ENCODE results near the gene TLE2.
A peak's percentile ranks its signal among the peaks of the same experiment; 100 is the strongest.
"Not testable (repeated sequence)": the region's sequence is repeated elsewhere in the genome, so short reads cannot be mapped to it uniquely, and the experiment has no call there.

The TLE2 gene

GRCh38 chr19:3012059-3012458 is 17.0 kb downstream of the TLE2 start:
- DNase-seq, result not testable (repeated sequence)

DNA sequence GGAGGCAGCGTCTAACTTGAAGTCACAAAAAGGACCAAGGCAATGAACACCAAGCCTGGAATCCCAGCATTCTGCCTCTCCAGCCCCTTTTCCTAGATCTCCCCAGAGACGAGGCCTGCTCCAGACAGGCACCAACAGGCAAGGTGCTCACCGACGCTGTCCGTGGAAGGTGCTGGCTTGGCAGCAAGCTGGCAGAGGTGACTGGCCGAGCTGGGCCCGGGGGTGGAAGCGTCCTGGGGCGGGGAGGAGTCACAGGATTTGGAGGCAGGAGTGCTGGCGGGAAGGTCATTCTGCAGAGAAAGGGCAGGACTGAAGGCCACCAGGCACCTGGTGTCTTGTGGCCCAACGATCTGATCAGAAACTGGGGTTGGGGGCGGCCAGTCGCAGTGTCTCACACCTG is 18.2 kb downstream of the TLE2 start:
- DNase-seq, result no peak

DNA sequence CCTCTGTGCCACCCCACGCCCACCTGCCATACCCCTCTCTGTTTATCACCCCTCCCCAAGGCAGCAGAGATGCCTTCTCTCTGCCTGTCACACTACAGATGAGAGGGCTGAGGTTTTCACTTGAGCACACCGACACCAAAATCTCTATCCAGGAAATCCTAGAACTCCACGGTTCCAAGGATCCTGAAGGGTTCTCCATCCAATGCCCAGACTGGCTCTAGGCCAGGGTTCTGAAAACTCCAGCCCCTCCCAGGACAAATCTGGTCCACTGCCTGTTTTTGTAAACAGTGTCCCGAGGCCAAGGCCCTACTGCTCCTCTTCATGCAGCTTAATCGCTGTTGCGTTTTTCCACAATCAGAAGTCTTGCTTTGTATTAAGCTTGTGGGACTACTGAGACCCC is 20.1 kb downstream of the TLE2 start:
- DNase-seq, result no peak

- no peak for DNase-seq
These were observed 21.1 kb downstream of the TLE2 start for GRCh38 chr19:3007975-3008374.

DNA sequence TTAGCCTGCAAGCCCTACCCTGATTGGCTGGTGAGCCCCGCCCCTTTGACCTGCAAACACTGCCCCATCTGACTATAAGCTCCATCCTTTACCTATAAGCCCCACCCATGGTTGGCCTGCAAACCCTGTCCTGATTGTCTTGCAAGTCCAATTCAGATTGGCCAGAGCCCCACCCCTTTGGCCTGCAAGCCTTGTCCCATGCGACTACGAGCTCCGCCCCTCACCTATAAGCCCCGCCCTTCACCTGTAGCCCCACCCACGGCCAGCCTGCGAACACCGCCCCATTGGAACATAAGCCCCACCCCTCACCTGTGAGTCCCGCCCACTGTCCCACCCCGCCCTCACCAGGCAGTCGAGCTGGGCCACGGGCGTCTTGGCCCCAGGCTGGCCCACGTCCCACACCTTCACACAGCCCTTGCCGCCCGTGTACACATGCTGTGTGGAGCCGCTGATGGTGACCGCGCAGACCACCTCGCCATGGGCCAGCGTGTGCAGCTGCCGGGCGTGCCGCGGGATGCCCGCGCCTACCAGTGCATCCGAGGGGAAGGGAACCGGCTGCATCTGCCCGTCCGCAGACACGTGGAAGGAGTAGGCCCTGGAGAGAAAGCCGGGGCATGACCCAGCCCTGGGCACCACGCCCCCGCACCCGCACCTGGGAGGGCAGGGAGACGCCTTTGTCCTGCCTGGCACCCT is 22.9 kb downstream of the TLE2 start:
- no peak for DNase-seq

DNA sequence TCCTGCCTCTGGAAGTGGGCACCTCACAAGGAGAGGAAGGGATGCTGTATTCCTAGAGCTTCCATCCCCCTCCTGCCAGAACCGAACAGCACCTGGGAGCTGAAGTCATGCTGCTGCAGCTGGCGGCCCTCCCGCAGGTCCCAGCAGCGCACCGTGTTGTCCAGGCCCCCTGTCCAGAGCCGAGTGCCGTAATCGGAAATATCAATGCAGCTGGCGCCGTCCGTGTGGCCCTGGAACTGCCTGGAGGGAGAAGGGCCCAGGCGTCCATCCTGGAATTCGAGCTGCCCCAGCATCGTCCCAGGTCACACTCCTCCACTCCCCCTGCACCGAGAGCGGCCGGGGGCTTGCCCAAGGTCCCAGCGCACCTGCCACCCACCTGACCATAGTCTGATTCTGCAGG is 23.7 kb downstream of the TLE2 start:
- DNase-seq, result no peak

GRCh38 chr19:3004522-3004921 is 24.6 kb downstream of the TLE2 start:
- no peak for DNase-seq

DNA sequence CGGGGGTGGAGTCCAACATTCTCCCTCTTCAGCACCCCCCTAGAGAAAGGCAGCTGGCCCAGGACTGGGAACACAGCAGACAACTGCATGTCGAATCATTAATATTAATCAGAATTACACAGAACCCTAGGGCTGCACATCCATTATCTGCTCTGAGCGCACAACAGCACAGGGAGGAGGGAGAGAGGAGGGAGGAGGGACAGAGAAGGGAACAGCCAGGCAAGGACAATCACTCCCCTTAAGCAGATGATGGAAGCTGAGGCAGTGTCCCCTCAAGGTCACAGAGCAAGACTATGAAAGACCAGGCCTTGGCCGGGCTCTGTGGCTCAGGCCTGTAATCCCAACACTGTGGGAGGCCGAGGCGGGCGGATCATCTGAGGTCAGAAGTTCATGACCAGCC is 26.0 kb downstream of the TLE2 start:
- no peak for DNase-seq

DNA sequence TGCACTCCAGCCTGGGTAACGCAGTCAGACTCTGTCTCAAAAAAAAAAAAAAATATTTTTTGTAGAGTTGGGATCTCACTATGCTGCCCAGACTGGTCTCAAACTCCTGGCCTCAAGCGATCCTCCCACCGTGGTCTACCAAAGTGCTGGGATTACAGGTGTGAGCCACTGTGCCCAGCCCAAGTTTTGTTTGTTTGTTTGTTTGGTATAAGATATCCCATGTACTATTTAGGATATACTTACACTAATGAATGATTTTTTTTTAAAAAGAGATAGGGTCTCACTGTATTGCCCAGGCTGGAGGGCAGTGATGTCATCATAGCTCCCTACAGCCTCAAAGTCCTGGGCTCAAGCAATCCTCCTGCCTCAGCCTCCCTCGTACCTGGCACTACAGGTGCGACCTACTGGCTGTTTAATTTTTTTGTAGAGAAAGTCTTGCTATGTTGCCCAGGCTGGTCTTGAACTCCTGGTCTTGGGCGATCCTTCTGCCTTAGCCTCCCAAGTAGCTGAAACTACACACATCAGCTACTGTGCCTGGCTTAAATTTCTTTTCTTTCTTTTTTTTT is 27.8 kb downstream of the TLE2 start:
- DNase-seq, result no peak

DNA sequence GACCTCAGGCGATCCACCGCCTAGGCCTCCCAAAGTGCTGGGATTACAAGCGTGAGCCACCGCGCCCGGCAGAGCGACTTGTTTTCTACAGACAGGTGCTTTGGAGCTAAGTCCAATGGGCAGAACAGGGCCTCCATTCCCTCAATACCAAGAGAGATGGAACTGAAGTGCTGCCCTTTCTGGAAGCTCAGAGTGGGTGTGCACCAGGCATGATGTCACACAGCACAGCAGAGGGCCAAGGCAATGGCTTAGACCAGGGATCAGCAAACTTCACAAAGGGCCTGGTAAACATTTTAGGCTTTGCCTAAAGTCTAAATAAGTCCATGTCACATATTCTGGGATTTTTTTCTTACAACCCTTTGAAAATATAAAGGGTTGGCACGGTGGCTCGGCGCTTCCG is 30.4 kb downstream of the TLE2 start:
- no peak for DNase-seq

- no peak for DNase-seq
These were observed 31.4 kb downstream of the TLE2 start for GRCh38 chr19:2997720-2998119.

- DNase-seq, result no peak
These were observed 34.4 kb downstream of the TLE2 start for GRCh38 chr19:2994588-2995131.

DNA sequence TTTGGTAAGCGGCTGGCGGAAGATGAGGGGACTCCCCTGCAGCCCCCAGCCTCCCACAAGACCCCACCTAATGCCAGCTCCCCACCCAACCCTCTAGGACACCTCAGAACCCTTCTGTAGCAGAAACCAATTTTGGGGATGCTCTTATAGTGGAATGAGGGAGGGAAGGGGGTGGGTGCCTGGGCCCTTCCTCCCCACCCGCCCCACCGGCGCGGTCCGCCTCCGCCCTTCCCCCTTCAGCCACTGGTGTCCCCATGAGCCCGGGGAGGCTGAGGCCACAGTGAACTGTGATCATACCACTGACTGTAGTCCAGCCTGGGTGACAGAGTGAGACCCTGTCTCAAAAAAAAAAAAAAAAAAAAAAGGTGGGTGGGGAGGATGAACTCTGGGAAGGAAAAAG is 35.5 kb downstream of the TLE2 start:
- no peak for DNase-seq

DNA sequence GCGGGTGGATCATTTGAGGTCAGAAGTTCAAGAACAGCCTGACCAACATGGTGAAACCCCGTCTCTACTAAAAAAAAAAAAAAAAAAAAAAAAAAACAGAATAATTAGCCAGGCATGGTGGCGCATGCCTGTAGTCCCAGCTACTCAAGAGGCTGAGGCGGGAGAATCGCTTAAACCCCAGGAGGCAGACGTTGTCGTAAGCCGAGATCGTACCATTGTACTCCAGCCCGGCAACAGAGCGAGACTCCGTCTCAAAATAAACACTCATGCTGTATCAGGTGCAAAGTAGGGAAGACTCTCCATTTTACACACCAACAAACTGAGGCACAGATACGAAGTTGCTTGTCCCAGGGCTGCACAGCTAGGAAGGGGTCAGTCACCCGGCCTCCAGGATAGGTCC is 36.1 kb downstream of the TLE2 start:
- no peak for DNase-seq

DNA sequence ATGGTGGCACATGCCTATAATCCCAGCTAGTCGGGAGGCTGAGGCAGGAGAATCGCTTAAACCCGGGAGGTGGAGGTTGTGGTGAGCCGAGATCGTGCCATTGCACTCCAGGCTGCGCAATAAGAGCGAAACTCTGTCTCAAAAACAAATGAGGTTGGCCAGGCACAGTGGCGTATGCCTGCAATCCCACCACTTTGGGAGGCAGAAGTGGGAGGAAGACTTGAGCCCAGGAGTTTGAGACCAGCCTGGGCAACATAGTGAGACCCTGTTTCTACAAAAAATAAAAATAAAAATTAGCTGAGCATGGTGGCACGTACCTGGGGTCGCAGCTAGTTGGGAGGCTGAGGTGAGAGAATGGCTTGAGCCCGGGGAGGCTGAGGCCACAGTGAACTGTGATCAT is 36.7 kb downstream of the TLE2 start:
- DNase-seq, result not testable (repeated sequence)

DNA sequence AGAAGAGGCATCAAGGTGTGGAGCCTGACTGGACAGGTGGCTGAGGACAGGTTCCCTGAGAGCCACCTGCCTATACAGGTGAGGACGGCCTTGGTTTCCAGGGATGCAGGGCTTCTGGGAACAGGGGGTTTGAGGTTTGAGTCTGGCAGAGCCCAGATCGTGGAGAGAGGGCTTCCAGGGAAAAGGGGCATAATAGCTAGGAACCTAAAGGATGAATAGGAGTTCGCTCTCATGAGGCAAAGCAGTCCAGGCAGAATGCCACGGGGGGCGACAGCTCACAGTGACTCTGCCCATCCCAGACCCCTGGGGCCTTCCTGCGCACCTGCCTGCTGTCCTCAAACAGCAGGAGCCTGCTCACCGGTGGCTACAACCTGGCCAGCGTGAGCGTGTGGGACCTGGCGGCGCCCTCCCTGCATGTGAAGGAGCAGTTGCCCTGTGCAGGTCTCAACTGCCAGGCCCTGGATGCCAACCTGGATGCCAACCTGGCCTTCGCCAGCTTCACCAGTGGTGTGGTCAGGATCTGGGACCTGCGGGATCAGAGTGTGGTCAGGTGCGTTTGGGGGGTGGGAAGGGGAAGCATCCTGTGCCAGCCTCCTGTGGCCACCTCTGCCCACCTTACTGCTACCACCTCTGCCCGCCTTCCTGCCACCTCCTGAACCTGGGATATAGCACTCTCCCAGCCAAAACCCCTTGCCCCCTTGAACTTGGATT is 39.7 kb downstream of the TLE2 start:
- no peak for DNase-seq

DNA sequence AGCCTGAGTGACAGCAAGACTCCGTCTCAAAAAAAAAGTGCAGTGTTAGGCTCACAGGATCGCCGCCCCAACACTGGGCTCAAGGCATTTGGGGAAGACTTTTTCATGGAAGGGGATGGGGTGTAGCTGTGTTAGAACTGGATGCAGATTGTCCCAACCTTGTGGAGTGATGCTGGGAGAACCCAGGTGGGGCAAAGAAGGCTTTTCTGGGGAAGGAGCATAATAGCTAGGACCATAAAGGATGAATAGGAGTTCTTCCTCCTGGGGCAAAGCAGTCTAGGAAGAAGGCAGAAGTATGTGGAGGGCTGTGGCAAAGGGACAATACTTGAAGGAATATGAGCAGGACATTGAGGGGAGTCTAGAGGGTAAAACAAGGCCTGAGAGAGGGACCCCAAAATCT is 40.5 kb downstream of the TLE2 start:
- no peak for DNase-seq

DNA sequence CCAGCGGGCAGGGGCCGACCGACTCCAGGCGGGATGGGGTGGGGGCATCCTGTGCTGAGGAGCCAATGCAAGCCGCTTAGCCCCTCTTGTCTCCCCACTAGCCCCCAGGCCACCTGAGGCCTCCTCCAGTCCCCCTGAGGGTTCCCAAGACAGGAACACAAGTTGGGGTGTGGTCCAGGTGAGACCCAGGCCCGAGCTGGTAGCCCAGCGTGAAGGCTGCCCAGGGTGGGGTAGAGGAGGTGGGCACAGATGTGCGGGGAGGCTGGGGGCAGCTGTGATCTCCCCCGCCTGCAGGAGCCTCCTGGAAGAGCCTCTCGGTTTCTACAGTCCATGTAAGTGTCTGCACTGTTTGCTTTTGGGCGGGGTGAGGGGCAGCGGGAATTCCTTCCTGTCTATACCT is 41.3 kb downstream of the TLE2 start:
- DNase-seq, result no peak

GRCh38 chr19:2986951-2987524 is 42.0 kb downstream of the TLE2 start:
- DNase-seq, result no peak

DNA sequence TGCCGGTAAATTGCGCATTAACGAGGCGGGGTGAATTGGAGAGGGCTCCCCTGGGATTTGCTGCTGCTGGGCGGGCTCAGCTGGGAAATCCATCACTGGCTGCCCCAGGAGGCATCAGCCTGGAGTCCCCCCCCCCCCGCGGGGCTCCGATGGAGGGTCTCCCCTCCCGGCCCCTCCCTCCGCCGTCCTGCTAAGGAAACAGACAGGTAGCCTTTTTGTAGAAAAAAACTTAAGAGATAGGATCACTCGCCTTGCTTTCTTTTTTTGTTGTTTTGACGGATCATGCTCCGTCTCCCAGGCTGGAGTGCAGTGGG is 44.9 kb downstream of the TLE2 start:
- DNase-seq, result no peak

DNA sequence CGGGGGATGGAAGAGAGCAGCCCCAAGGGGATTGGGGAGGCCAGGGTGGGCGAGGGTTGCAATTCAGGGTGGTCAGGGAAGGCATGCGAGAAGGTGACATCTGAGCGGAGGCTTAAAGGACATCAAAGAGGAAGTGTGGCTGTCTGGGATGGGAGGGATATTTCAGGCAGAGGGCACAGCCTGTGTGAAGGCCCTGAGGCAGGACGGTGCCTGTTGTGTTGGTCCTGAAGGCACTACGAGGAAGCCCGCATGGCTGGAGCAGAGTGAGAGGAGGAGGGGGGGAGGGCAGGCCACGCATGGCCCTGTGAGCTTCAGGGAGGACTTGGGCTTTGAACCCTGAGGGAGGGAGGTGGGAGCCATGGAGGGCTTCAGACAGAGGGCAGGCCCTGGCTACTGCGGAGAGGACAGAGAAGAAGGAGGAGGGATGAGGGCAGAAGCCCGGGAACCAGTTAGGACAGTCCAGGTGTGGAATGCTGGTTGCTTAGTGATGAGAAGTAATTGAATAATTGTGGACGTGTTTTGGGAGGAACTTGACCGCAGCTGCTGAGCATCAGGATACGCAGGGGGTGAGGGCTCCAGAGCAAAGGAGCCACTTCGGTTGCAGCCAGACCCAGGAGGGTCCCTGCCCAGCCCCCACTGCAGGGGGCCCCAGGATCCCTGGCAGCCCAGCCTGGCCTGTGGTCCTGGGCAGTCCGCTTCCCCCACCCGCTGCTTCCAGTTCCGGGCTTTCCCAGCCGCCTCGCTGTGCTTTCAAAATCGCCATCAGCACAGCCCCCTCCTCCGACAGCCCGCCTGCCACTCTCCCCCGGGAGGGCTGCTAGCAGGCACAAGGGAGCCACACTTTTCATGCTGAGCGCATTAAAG is 45.5 kb downstream of the TLE2 start:
- DNase-seq, result peak; percentile 51

GRCh38 chr19:2982983-2983350 is 46.1 kb downstream of the TLE2 start:
- peak; percentile 47 for DNase-seq

GRCh38 chr19:2982561-2982960 is 46.5 kb downstream of the TLE2 start:
- DNase-seq, result no peak

All from NCI-H510A (cell line).